Activated naive CD8-positive, alpha-beta T cell (primary cell): ENCODE results near the gene CD24.
"Not testable (repeated sequence)": the region's sequence is repeated elsewhere in the genome, so short reads cannot be mapped to it uniquely, and the experiment has no call there.

ENCODE experiments used
- H3K27ac Mint-ChIP-seq: one replicate; pipeline ENCODE4 v1.8.0; 2021; ENCODE audit warnings: mixed read lengths
- H3K27me3 Mint-ChIP-seq: one replicate; pipeline ENCODE4 v1.8.0; 2021; ENCODE audit warnings: mixed read lengths
- H3K36me3 Mint-ChIP-seq: one replicate; pipeline ENCODE4 v1.8.0; 2021; ENCODE audit warnings: mixed read lengths
- H3K4me1 Mint-ChIP-seq: one replicate; pipeline ENCODE4 v1.8.0; 2021; ENCODE audit warnings: low read depth, mixed read lengths
- H3K4me3 Mint-ChIP-seq: one replicate; pipeline ENCODE4 v1.8.0; 2021; ENCODE audit warnings: mild to moderate bottlenecking, mixed read lengths
- H3K9me3 Mint-ChIP-seq: one replicate; pipeline ENCODE4 v1.8.0; 2021; ENCODE audit warnings: low read depth, mixed read lengths

CD24 gene

GRCh38 chr6:106975738-106976064 is 1.2 kb upstream of the CD24 start:
- Mint-ChIP-seq H3K9me3 (no peaks in the 10 kb centered on the region), H3K27me3 (peaks cover 39% of the 10 kb centered on the region), H3K4me3 (peak overlapping the region; percentile 79), H3K4me1 (peaks cover 10% of the 10 kb centered on the region), H3K27ac (no peak overlapping the region), H3K36me3 (no peaks in the 10 kb centered on the region)

- no peaks in the 10 kb centered on the region for H3K36me3 Mint-ChIP-seq
- peaks cover 10% of the 10 kb centered on the region for H3K4me1 Mint-ChIP-seq
- H3K27ac Mint-ChIP-seq, result no peak overlapping the region
- H3K4me3 Mint-ChIP-seq, result peak overlapping the region; percentile 79
- peaks cover 39% of the 10 kb centered on the region for H3K27me3 Mint-ChIP-seq
- no peaks in the 10 kb centered on the region for H3K9me3 Mint-ChIP-seq
Observed at GRCh38 chr6:106974999-106975737, 639 bp upstream of the CD24 start.

- Mint-ChIP-seq H3K27ac (no peak overlapping the region), H3K9me3 (no peaks in the 10 kb centered on the region), H3K4me3 (peak overlapping the region; percentile 82), H3K36me3 (no peaks in the 10 kb centered on the region), H3K27me3 (peaks cover 39% of the 10 kb centered on the region), H3K4me1 (peaks cover 10% of the 10 kb centered on the region)
Observed at GRCh38 chr6:106973836-106974335, 643 bp downstream of the CD24 start.

GRCh38 chr6:106973018-106973835 is 1.3 kb downstream of the CD24 start:
- H3K4me1 Mint-ChIP-seq, result peaks cover 10% of the 10 kb centered on the region
- H3K4me3 Mint-ChIP-seq, result peak overlapping the region; percentile 82
- no peaks in the 10 kb centered on the region for H3K36me3 Mint-ChIP-seq
- no peak overlapping the region for H3K27ac Mint-ChIP-seq
- peaks cover 39% of the 10 kb centered on the region for H3K27me3 Mint-ChIP-seq
- H3K9me3 Mint-ChIP-seq, result no peaks in the 10 kb centered on the region

- H3K36me3 Mint-ChIP-seq, result no peaks in the 10 kb centered on the region
- H3K9me3 Mint-ChIP-seq, result no peaks in the 10 kb centered on the region
- H3K27me3 Mint-ChIP-seq, result peaks cover 37% of the 10 kb centered on the region
- H3K4me3 Mint-ChIP-seq, result peak overlapping the region; percentile 13
- peaks cover 10% of the 10 kb centered on the region for H3K4me1 Mint-ChIP-seq
- no peak overlapping the region for H3K27ac Mint-ChIP-seq
Observed at GRCh38 chr6:106972500-106972899, 2.0 kb downstream of the CD24 start.

- H3K4me1 Mint-ChIP-seq, H3K36me3 Mint-ChIP-seq, H3K27ac Mint-ChIP-seq, H3K4me3 Mint-ChIP-seq, H3K9me3 Mint-ChIP-seq: not testable (repeated sequence)
- H3K27me3 Mint-ChIP-seq, result peaks cover 31% of the 10 kb centered on the region
Observed at GRCh38 chr6:106970769-106971168, 3.8 kb downstream of the CD24 start.

- Mint-ChIP-seq H3K4me3 (no peak overlapping the region), H3K27me3 (peaks cover 25% of the 10 kb centered on the region), H3K36me3 (no peaks in the 10 kb centered on the region), H3K9me3 (no peaks in the 10 kb centered on the region), H3K27ac (no peak overlapping the region), H3K4me1 (peaks cover 2% of the 10 kb centered on the region)
Observed at GRCh38 chr6:106967936-106968555, 6.5 kb downstream of the CD24 start.

- no peak overlapping the region for H3K4me3 Mint-ChIP-seq
- H3K27me3 Mint-ChIP-seq, result peaks cover 16% of the 10 kb centered on the region
- no peak overlapping the region for H3K27ac Mint-ChIP-seq
- no peaks in the 10 kb centered on the region for H3K9me3 Mint-ChIP-seq
- H3K36me3 Mint-ChIP-seq, result no peaks in the 10 kb centered on the region
- H3K4me1 Mint-ChIP-seq, result no peaks in the 10 kb centered on the region
Observed at GRCh38 chr6:106966671-106967640, 7.6 kb downstream of the CD24 start.

GRCh38 chr6:106966229-106966628 is 8.3 kb downstream of the CD24 start:
- H3K27me3 Mint-ChIP-seq, result peaks cover 14% of the 10 kb centered on the region

GRCh38 chr6:106964954-106965353 is 9.6 kb downstream of the CD24 start:
- Mint-ChIP-seq H3K36me3 (no peaks in the 10 kb centered on the region), H3K9me3 (no peaks in the 10 kb centered on the region), H3K4me1 (no peaks in the 10 kb centered on the region), H3K27me3 (peaks cover 13% of the 10 kb centered on the region), H3K4me3 (no peak overlapping the region), H3K27ac (no peak overlapping the region)

More at GRCh38 chr6:106966229-106966628, 8.3 kb downstream of the CD24 start:
- H3K27ac Mint-ChIP-seq, result no peak overlapping the region
- no peak overlapping the region for H3K4me3 Mint-ChIP-seq
- no peaks in the 10 kb centered on the region for H3K36me3 Mint-ChIP-seq
- no peaks in the 10 kb centered on the region for H3K9me3 Mint-ChIP-seq
- no peaks in the 10 kb centered on the region for H3K4me1 Mint-ChIP-seq

GRCh38 chr6:106964099-106964498 is 10.4 kb downstream of the CD24 start:
- no peak overlapping the region for H3K4me3 Mint-ChIP-seq
- H3K4me1 Mint-ChIP-seq, result no peaks in the 10 kb centered on the region
- H3K27ac Mint-ChIP-seq, result no peak overlapping the region
- H3K9me3 Mint-ChIP-seq, result no peaks in the 10 kb centered on the region
- no peaks in the 10 kb centered on the region for H3K36me3 Mint-ChIP-seq
- peaks cover 8% of the 10 kb centered on the region for H3K27me3 Mint-ChIP-seq

GRCh38 chr6:106963544-106963943 is 11.0 kb downstream of the CD24 start:
- Mint-ChIP-seq H3K9me3 (no peaks in the 10 kb centered on the region), H3K4me3 (no peak overlapping the region), H3K36me3 (no peaks in the 10 kb centered on the region), H3K27ac (no peak overlapping the region), H3K27me3 (peaks cover 7% of the 10 kb centered on the region), H3K4me1 (no peaks in the 10 kb centered on the region)

GRCh38 chr6:106961801-106962200 is 12.7 kb downstream of the CD24 start:
- Mint-ChIP-seq H3K9me3 (no peaks in the 10 kb centered on the region), H3K36me3 (no peaks in the 10 kb centered on the region), H3K27ac (no peak overlapping the region), H3K4me1 (no peaks in the 10 kb centered on the region), H3K4me3 (no peak overlapping the region), H3K27me3 (peaks cover 5% of the 10 kb centered on the region)

- Mint-ChIP-seq H3K9me3 (no peaks in the 10 kb centered on the region), H3K36me3 (no peaks in the 10 kb centered on the region), H3K27me3 (peaks cover 2% of the 10 kb centered on the region), H3K4me3 (no peak overlapping the region), H3K4me1 (no peaks in the 10 kb centered on the region), H3K27ac (no peak overlapping the region)
Observed at GRCh38 chr6:106961136-106961535, 13.4 kb downstream of the CD24 start.
